ENCODE results near the gene EEF1A1. TPM values are rescaled to one million over a fixed set of nuclear protein-coding genes. Genes with fewer than 3 reads are reported as not detected.
"Not testable (repeated sequence)": the region's sequence is repeated elsewhere in the genome, so short reads cannot be mapped to it uniquely, and the experiment has no call there.

Gene EEF1A1
- total RNA-seq, 1 donor from 2014 or later: 13,000 TPM

DNA sequence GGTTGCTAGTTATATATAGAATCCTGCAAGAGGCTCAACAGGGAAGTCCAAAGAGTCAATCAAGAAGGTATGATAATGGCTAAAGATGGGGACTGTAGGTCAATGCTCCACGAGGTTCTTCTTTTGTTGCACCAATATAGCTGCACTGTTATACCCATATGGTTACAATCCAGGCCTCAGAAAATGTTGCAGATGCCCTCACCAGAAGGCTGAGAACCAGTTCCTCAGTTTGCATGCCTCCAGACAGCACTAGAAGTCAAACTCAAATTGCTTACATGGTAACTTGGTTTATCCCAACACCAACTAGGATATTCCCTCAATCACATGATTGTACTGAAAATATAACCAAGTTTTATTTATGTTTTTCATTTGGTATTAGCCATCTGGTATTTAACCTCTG lies 12.1 kb downstream of the EEF1A1 start:
- no peaks in the 10 kb centered on the region for H3K27me3 Mint-ChIP-seq (ENCODE audit: unreplicated experiment)
- no peaks in the 10 kb centered on the region for H3K4me1 Mint-ChIP-seq (ENCODE audit: unreplicated experiment)
- DNase-seq (ENCODE audit: low spot score): no peak
- TF ChIP-seq, protein P1, sequence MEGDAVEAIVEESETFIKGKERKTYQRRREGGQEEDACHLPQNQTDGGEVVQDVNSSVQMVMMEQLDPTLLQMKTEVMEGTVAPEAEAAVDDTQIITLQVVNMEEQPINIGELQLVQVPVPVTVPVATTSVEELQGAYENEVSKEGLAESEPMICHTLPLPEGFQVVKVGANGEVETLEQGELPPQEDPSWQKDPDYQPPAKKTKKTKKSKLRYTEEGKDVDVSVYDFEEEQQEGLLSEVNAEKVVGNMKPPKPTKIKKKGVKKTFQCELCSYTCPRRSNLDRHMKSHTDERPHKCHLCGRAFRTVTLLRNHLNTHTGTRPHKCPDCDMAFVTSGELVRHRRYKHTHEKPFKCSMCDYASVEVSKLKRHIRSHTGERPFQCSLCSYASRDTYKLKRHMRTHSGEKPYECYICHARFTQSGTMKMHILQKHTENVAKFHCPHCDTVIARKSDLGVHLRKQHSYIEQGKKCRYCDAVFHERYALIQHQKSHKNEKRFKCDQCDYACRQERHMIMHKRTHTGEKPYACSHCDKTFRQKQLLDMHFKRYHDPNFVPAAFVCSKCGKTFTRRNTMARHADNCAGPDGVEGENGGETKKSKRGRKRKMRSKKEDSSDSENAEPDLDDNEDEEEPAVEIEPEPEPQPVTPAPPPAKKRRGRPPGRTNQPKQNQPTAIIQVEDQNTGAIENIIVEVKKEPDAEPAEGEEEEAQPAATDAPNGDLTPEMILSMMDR (IDR thresholded peaks at IDR 0.05; ENCODE audit: unreplicated experiment): no peak
- H3K4me3 Mint-ChIP-seq (ENCODE audit: unreplicated experiment): no peak overlapping the region
- H3K9me3 Mint-ChIP-seq (ENCODE audit: unreplicated experiment): no peaks in the 10 kb centered on the region
- H3K36me3 Mint-ChIP-seq (ENCODE audit: low read depth, unreplicated experiment): peaks cover under 1% of the 10 kb centered on the region
- H3K27ac Mint-ChIP-seq (ENCODE audit: unreplicated experiment): no peak overlapping the region

DNA sequence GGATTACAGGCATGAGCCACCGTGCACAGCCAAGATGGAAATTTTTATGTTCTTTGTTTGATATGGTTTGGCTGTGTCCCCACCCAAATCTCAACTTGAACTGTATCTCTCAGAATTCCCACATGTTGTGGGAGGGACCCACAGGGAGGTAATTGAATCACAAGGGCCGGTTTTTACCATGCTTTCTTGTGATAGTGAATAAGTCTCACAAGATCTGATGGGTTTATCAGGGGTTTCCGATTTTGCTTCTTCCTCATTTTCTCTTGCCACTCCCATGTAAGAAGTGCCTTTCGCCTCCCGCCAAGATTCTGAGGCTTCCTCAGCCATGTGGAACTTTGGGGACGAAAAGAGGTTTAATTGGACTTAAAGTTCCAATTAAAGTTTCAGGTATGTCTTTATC lies 14.6 kb downstream of the EEF1A1 start:
- H3K4me1 Mint-ChIP-seq (ENCODE audit: unreplicated experiment): no peaks in the 10 kb centered on the region
- TF ChIP-seq, protein P1 (IDR thresholded peaks at IDR 0.05; ENCODE audit: unreplicated experiment): no peak
- DNase-seq (ENCODE audit: low spot score): no peak
- H3K27ac Mint-ChIP-seq (ENCODE audit: unreplicated experiment): no peak overlapping the region
- H3K4me3 Mint-ChIP-seq (ENCODE audit: unreplicated experiment): no peak overlapping the region
- H3K9me3 Mint-ChIP-seq (ENCODE audit: unreplicated experiment): no peaks in the 10 kb centered on the region
- no peaks in the 10 kb centered on the region for H3K27me3 Mint-ChIP-seq (ENCODE audit: unreplicated experiment)
- H3K36me3 Mint-ChIP-seq (ENCODE audit: low read depth, unreplicated experiment): peaks cover 6% of the 10 kb centered on the region

DNA sequence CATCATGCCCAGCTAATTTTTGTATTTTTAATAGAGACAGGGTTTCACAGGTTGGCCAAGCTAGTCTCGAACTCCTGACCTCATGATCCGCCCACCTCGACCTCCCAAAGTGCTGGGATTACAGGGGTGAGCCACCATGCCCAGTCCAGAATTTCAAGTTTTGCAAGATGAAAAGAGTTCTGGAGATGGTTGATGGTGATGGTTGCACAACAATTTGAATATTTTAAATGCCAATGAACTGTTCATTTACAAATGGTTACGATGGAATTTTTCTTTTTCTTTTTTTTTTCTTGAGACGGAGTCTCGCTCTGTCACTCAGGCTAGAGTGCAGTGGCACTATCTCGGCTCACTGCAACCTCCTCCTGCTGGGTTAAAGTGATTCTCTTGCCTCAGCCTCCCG lies 15.1 kb downstream of the EEF1A1 start:
- H3K4me3 Mint-ChIP-seq (ENCODE audit: unreplicated experiment); H3K27me3 Mint-ChIP-seq (ENCODE audit: unreplicated experiment); H3K36me3 Mint-ChIP-seq (ENCODE audit: low read depth, unreplicated experiment); H3K9me3 Mint-ChIP-seq (ENCODE audit: unreplicated experiment); DNase-seq (ENCODE audit: low spot score); H3K27ac Mint-ChIP-seq (ENCODE audit: unreplicated experiment); H3K4me1 Mint-ChIP-seq (ENCODE audit: unreplicated experiment): not testable (repeated sequence)

GRCh38 chr6:73505142-73505541 lies 15.7 kb downstream of the EEF1A1 start:
- H3K36me3 Mint-ChIP-seq (ENCODE audit: low read depth, unreplicated experiment): peaks cover 6% of the 10 kb centered on the region
- H3K4me3 Mint-ChIP-seq (ENCODE audit: unreplicated experiment): no peak overlapping the region
- no peaks in the 10 kb centered on the region for H3K9me3 Mint-ChIP-seq (ENCODE audit: unreplicated experiment)
- H3K27me3 Mint-ChIP-seq (ENCODE audit: unreplicated experiment): no peaks in the 10 kb centered on the region
- TF ChIP-seq, protein P1 (IDR thresholded peaks at IDR 0.05; ENCODE audit: unreplicated experiment): no peak
- no peak for DNase-seq (ENCODE audit: low spot score)
- no peaks in the 10 kb centered on the region for H3K4me1 Mint-ChIP-seq (ENCODE audit: unreplicated experiment)
- H3K27ac Mint-ChIP-seq (ENCODE audit: unreplicated experiment): no peak overlapping the region

DNA sequence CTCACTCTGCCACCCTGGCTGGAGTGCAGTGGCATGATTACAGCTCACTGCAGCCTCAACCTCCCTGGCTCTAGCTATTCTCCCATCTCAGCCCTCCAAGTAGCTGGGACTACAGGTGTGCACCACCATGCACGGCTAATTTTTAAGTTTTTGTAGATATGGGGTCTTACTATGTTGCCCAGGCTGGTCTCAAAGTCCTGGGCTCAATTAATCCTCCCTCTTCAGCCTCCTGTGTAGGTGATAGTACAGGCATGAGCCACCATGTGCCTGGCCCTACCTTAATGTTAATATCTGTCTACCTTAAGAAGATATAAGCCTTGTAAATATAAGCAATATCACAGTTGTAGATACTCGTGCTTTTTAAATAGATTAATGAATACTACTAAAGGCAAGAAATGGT lies 16.7 kb downstream of the EEF1A1 start:
- Mint-ChIP-seq H3K4me3 (ENCODE audit: unreplicated experiment) (peak overlapping the region; percentile 24), H3K9me3 (ENCODE audit: unreplicated experiment) (no peaks in the 10 kb centered on the region), H3K27me3 (ENCODE audit: unreplicated experiment) (no peaks in the 10 kb centered on the region), H3K27ac (ENCODE audit: unreplicated experiment) (no peak overlapping the region), H3K4me1 (ENCODE audit: unreplicated experiment) (no peaks in the 10 kb centered on the region), H3K36me3 (ENCODE audit: low read depth, unreplicated experiment) (peaks cover 6% of the 10 kb centered on the region)
- TF ChIP-seq, protein P1 (IDR thresholded peaks at IDR 0.05; ENCODE audit: unreplicated experiment): no peak
- DNase-seq (ENCODE audit: low spot score): no peak

All from endothelial cell (in vitro differentiated cells).